AG20443 (cell line): ENCODE results near the gene UBE3C.
A peak's percentile ranks its signal among the peaks of the same experiment; 100 is the strongest.
"Not testable (repeated sequence)": the region's sequence is repeated elsewhere in the genome, so short reads cannot be mapped to it uniquely, and the experiment has no call there.

Source experiments
- DNase-seq: peaks from one replicate; pipeline ENCODE4 v3.0.0; 2012; ENCODE audit warnings: low spot score, mixed read lengths

UBE3C gene

DNA sequence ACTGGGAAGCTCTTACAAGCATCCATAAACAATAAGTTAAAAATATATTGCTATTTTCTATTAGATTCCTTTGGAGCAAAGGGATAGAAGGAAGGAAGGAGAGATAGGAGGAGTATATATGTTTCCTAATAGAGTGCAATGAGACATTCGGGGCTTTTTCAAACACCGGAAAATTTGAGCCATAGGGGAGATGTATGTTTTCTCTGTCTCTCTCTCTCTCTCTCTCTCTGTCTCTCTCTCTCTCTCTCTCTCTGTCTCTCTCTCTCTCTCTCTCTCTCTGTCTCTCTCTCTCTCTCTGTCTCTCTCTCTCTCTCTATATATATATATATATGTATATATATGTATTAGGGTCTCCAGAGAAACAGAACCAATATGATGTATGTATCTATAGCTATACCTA lies 7.9 kb upstream of the UBE3C start:
- not testable (repeated sequence) for DNase-seq

DNA sequence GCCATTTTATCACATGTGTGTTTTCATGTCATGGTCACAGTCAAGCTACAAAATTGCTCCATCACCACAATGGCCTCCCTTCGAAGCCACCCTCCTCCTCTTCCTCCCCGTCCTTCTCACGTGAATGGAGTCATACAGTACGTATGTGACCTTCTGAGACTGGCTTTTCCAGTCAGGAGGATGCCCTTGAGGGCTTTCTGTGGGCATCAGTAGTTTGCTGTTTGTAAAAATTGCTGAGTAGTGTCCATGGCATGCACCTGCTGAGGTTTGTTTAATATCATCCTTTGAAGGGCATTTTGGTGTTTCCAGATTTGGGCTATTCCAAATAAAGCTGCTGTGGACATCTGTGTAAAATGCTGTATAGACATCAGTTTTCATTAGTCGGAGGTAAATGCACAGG lies 5.9 kb upstream of the UBE3C start:
- DNase-seq: no peak

DNA sequence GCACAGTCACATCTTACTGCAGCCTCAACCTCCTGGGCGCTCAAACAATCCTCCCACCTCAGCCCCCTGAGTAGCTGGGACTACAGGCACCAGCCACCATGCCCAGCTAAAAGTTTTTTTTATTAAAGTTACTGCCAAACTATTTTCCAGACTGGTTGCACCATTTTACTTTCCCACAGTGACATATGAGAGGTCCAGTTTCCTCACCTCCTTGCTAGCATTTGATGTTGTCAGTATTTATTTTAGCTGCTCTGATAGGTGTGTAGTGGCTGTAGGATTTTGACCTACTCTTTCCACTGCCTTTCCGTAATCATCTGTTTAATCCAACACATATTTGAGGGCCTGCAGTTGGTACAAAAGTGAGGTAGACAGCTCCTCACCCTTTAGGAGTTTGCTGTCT lies 5.4 kb upstream of the UBE3C start:
- no peak for DNase-seq

DNA sequence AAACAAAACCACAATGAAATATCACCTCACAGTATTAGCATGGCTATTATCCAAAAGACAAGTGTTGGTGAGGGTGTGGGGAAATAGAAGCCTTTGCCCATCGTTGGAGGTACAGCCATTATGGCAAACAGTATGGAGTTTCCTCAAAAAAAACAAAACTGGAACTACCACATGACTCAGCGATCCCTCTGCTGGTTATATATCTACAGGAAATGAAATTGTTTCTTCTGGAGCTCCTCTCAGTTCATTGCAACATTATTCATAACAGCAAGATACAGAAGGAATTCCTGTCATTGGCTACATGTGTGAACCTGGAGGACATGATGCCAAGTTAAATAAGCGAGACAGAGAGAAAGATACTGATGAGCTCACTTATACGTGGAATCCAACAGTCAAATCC lies 2.4 kb upstream of the UBE3C start:
- DNase-seq: peak; percentile 64

DNA sequence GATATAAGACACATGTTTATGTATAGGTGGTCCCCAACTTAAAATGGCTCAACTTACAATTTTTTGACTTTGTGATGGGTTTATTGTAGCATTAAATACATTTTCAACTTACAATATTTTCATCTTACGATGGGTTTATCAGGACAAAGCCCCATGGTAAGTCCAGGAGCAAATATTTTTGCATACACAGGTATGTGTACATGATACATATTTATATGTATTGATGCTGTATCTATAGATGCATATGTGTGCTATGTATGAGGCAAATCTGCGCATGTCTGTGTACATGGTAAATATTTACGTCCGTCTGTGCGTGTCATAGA lies 664 bp upstream of the UBE3C start:
- no peak for DNase-seq

DNA sequence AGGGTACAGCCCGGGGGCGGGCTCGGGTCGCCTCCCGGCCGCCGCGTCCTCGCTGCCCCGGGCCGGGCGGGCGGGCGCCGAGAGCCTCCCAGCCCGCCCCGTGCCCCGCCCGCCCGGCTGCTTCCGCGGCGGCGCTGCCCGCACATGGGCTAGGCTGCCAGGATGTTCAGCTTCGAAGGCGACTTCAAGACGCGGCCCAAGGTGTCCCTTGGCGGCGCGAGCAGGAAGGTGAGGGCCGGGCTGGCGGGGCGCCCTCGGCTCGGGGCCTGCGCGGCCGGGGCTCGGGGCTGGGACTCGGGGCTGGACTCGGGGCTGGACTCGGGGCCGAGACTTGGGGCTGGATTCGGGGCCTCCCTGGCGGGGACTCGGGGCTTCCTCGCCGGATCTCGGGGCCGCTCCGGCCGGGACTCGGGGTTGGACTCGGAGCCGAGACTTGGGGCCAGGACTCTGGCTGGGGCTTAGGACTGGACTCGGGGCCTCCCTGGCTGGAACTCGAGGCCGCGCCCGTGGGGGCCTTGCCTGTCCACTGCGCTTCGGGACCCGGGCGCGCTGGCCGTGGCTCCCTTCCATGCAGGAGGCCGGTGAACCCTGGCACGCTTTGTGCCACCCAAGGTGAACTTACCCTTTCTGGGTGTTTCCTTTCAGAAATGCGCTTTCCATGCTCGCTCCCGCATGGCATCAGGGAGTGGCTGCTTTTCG lies 534 bp downstream of the UBE3C start:
- DNase-seq: peak; percentile 49

DNA sequence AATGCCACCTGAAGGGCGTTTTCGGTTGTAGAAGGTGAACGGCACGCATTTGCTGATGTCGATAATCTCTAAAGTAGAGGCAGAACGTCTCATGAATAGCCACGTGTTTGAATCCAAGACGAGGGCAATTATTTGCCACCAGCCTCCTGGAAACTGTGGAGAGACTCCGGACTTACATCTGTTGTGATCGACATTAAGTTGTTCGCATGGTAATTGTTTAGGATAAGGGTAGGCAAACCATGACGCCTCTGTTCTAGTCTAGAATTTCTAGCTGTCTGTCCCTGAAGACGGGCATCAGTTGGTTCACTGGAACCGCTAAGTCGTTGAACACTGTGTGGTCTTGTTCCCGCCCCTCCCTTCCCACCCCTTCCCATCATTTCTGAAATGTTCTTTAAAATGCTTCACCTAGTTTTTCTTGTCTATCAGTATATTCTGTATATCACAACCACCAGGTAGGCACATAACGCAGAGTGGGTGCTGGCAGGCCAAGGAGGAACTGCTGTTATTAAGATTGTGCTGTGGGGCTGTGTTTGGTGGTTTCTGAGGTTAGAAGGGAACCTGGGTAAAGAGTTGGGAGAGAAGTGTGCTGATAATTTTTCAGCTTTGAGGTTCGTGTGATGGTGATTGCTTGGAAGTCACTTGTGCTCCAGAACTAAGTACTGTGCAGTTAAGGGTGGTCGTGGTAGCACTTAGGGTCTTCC lies 1.2 kb downstream of the UBE3C start:
- DNase-seq: no peak

DNA sequence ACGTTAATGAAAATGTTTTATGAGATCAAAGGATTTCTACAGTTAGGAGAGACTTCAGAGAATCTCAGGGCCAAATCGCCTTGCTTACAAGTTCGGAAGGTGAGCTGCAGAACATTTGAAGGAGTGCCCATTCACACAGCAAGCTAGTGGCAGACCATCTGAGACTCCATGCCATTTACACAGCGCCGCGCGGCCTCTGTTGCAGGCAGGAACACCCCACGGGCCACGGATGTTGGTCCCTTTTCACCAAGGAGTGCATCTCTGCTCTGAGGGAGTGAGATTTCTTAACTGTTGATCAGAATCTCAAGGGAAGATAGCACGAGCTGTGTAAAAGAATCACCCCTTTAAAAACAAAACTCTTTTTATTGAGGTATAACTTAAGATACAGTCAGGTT lies 1.8 kb downstream of the UBE3C start:
- no peak for DNase-seq

DNA sequence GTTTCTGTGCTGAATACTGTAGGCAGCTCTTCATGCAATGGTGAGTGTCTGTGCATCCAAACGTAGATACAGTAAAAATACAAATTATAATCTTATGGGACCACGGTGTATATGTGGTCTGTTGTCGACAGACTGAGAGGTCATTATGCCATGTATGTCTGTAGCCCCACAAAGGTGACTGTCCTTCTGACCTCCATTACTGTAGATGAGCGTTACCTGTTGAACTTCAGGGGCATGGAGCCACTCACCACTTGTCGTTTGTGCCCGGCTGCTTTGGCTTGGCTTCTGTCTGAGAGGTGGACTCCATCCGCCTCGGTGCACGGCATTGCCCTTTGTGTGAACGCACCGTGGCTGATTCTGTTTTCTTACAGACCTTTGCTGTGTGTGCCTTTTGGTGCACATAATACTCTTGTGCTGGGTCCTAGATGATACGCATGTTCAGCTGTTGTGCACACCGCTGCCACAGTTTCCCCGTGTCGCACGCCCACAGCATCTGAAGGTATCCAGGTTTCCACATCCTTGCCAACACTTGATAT lies 2.9 kb downstream of the UBE3C start:
- DNase-seq: no peak

DNA sequence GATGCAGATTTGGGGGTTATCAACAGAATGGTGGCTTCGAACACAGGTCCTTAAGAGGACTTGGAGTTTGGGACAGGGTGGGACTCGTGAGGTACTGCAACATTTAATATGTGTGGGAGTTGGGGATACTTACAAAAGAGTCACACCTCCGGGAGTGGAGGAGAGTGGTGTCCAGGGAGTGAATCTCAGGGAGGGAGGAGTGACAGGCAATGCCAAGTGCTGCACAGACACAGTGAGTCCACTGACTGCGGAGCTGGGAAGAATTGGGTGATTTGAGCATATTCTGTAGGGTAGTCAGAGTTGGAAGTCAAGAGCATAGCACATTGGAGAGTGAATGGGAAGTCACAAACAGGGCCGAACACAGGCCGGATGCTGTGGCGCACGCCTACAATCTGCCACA lies 5.1 kb downstream of the UBE3C start:
- DNase-seq: no peak

DNA sequence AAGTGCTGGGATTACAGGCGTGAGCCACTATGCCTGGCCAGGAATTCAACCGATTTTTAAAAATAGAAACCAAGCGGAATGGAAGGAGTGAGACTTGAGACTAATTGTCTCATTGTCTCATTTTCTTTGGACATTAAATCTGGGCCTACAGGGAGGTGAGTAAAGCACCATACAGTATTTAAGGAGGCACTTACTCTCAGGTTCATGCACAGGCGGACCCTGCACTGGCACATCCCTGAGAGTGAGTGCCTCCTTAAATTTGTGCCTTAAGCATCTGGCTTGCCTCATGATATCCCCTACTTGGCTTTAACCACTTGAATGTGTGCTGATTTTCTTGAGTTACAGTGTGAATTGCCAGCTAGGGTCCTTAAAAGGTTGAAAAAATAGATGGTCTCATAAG lies 10.6 kb downstream of the UBE3C start:
- DNase-seq: no peak

DNA sequence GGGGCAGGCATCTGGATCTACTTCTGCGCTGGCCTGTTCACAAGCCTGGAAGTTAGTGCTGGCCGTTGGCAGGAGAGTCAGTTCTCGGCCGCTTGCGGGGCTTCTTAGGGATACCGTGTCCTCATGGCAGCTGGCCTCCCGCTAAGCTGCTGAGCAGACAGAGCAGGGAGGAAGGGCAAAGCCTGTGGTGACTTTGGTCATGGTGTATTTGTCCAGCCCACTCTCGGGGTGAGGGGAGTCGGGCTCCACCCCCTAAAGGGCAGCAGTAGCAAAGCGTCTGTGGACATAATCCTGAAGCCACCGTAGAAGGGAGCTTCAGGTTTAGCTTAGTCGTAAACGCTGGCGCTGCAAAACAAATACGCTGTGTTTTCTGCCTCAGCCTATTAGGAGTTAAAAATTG lies 12.2 kb downstream of the UBE3C start:
- peak; percentile 61 for DNase-seq

DNA sequence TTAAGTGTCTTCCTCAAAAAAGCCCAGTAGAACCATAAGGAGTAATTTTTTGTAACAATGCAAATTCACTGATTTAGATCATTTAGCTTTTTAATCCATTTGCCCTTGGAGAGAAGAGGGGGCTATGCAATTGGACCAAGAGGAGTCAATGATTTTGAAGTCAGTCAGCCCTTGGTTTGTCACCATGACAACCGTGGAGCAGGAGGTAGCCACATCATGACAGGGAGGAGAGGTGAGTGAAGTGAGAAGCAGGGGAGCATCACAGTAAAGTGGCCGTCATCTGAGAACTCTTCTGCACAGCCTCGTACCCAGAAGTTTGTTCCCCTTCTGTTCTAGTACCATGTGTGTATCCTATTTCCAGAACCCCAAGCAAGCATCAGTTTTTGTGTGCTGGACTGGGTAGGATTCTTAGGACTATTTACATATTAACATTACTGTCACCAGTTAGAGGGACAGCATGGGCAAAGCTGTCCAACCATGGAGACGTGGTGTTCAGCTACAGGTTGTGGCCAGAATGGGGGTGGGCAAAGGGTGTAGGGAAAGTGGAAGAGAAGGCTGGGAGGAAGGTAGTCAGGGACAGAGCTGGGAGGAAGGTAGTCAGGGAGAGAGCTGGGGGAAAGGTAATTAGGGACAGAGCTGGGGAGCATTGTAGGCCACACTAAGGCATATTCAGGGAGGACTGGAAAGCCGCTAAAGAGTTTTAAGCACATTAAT lies 13.1 kb downstream of the UBE3C start:
- no peak for DNase-seq

DNA sequence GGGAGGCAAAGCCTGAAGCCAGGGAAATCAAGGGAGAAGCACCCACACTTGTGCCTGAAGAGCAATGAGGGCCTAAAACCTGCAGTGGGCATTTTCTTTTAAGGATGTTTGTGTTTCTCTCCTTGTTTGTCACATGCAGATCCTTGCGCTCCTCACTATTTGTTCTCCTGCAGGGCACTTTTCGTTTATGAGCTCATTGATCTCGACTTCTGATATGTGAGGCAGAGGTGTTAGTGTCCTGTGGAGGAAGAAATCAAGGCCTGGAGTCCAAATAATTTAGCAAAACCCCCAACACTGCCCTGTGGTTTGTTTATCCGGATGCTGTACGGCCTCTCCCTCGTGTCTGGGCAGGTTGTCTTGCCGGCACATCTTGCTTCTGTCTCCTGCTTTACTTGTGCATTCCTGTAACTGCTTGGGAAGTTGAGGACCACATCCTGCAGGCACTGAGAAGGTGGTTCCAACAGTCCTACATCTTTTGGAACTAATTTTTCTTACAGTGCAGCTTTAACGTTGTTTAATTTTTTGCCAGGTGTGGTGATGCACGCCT lies 13.7 kb downstream of the UBE3C start:
- DNase-seq: no peak

DNA sequence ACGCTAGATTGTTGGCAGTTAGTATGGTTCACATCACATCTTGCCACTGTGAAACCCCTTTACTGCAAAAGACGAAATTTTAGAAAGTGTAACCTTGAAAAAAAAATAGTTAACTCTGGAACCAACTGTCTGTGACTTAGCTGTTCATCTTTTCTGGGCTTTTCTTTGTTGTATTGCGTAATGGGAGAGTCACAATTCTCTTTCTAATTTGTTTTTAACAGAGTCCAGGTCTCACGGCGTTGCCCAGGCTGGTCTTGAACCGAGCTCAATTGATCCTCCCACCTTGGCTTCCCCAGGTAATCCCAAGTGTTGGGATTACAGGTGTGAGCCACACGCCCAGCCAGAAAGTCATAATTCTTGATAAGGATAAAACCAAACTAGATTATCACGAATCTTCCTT lies 14.5 kb downstream of the UBE3C start:
- no peak for DNase-seq

DNA sequence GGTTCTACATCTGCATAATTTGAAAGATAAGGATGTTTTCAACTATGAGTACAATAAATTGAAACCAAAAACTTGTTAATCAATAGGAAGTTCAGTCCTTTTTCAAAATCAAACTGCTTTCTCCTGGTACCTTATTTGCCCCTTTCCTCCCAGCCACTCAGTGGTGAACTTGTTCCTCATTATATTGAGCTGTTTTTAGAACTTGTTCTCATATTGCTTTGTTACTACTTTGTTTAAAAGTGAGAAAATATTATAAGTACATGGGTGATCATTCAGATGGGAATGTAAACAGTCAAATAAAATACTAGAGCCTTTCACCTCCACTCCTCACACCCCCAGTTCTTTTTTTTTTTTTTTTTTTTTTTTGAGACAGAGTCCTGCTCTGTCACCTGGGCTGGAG lies 17.2 kb downstream of the UBE3C start:
- DNase-seq: no peak

DNA sequence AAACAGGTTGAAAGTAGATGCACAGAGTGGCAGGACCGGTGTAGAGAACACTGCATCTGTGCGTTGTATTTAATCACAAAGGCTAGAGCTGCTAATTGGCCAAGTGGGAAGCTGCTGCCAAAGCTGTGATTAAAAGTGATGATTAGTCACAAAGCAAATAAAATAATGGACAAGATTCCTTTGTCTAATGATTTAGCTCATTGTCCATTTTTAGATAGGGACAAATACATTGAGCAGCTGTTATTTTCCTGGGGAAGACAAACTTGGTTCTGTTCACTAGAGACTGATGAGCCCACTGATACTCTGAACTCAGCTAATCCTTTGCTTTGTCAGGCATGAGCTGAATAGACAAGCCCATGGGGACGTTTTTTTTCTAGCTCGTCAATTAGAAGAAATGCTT lies 19.7 kb downstream of the UBE3C start:
- no peak for DNase-seq

DNA sequence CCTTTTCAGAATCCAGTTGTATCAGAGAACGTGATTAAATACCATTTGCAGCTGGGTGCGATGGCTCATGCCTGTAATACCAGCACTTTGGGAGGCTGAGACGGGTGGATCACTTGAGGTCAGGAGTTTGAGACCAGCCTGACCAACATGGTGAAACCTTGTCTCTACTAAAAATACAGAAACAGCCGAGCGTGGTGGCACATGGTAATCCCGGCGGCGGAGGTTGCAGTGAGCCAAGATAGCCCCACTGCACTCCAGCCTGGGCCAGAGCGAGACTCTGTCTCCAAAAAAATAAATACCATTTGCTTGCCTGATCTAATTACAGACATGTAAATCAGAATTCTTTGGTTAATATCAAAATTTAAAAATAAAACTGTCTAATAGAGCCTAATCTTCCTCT lies 20.8 kb downstream of the UBE3C start:
- DNase-seq: not testable (repeated sequence)

DNA sequence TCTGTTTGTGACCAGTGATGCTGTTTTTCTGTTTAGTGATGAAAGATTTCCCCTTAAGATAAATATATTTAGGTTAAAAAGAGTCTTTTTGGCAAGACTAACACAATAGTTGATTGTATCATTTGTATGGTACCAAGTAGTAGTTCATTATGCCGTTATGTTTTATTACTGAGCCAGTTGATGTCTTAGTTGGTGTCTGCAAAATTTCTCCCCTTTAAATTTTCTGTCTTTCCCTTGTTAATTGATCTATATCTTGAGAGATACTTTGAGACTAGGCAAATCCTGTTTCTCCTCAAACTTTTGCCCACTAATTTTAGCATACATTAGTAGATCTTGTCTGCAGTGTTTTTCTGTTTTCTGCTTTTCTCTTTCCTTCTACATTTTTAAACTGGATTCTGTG lies 21.7 kb downstream of the UBE3C start:
- DNase-seq: no peak

DNA sequence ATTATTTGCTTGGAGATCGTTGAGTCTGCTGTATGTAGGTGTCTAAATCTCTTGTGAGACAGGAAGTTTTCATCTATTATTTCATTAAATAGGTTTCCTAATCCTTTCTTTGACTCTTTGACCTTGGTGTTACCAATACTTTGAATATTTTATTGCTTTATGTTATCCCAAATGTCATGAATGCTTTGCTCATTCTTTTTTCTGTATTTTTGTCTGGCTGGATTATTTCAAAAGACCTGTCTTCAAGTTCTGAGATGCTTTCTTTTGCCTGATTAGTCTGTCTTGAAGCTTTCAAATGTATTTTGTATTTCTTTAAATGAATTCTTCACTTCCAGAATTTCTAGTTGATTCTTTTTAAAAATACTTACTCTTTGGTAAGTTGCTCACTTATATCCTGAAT lies 27.3 kb downstream of the UBE3C start:
- no peak for DNase-seq

DNA sequence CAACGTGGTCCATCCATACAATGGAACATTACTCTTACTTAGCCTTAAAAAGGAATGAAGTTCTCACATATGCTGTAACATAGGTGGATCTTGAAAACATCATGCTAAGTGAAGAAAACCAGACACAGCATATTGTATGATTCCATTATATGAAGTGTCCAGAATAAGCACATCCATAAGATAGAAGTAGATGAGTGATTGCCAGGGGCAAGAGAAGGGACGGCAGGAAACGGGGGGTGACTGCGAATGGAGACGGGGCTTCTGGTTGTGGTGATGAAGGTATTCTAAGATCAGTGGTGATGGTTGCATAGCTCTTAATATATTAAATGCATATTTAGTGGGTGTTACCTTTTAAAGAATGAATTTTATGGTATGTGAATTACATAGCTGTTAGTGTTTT lies 29.8 kb downstream of the UBE3C start:
- no peak for DNase-seq

DNA sequence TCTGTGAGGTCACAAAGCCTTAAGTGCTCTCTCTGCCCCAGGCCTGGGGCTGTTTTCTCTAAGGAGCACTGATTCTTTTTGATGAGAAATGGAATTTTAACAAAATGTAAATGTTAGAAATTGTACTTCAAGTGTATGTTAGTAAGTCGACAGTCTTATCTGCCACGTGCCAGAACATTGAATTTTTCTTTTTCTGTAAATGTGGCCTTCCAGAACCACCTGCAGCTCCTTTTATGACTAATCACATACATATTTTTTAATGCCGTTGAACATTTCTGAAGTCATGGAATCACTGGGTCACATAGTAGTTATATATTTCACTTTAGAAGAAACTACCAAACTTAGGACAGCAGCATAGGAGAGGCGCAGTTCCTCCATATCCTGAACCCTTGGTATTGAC lies 38.0 kb downstream of the UBE3C start:
- no peak for DNase-seq
